ENCODE data around the gene STIMATE. TPM values are rescaled to one million over a fixed set of nuclear protein-coding genes. Genes with fewer than 3 reads are reported as not detected.

STIMATE gene
- polyA plus RNA-seq, 3 donors: 8.9 to 49.9 (median 11.7) TPM

DNA sequence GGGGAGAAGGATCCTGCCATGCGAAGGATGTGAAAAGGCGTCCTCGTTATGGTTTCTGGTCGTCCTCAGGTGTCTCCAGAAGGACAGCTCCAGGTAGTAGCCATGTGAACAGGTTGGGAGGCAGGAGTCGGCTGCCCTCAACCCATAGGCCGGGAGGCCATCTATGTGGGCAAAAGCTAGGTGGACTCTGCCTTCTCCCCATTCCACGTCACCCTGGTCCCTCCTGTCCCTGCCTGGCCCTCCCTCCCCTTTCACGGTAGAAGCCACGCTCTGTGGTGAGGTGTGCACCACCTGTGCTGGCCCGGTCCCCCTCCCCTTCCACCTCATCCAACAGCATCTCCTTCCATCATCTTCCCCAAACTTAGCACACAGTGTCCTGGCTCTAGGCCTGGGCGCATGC is 86.4 kb downstream of the STIMATE start:
- TF ChIP-seq, protein P1, sequence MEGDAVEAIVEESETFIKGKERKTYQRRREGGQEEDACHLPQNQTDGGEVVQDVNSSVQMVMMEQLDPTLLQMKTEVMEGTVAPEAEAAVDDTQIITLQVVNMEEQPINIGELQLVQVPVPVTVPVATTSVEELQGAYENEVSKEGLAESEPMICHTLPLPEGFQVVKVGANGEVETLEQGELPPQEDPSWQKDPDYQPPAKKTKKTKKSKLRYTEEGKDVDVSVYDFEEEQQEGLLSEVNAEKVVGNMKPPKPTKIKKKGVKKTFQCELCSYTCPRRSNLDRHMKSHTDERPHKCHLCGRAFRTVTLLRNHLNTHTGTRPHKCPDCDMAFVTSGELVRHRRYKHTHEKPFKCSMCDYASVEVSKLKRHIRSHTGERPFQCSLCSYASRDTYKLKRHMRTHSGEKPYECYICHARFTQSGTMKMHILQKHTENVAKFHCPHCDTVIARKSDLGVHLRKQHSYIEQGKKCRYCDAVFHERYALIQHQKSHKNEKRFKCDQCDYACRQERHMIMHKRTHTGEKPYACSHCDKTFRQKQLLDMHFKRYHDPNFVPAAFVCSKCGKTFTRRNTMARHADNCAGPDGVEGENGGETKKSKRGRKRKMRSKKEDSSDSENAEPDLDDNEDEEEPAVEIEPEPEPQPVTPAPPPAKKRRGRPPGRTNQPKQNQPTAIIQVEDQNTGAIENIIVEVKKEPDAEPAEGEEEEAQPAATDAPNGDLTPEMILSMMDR (IDR thresholded peaks at IDR 0.05): no peak
- H3K9ac ChIP-seq (ENCODE audit: insufficient read depth, low read length, poor library complexity, severe bottlenecking): no peak overlapping the region
- H4K20me1 ChIP-seq (ENCODE audit: insufficient read depth, low read length): no peaks in the 10 kb centered on the region
- no peak overlapping the region for H3K27ac ChIP-seq (ENCODE audit: low read depth in 1 of 2, low read length in 2 of 2)
- intact Hi-C loops (cut with micrococcal nuclease): no loop called here
- H2AFZ ChIP-seq (ENCODE audit: insufficient read depth, low read depth, low read length, poor library complexity, severe bottlenecking): no peak overlapping the region
- 85% methylated on average over 6 of the region's 11 CpGs for WGBS (ENCODE audit: insufficient coverage)
- Mint-ChIP-seq H3K4me3 (no peak overlapping the region), H3K27me3 (ENCODE audit: low read depth in 3 of 3) (peaks cover 0 to 7% (median 2%) of the 10 kb centered on the region in 3 donors), H3K27ac (peak overlapping the region in 1 of 7 donors; percentile 60), H3K36me3 (no peaks in the 10 kb centered on the region), H3K4me1 (peaks cover 5% of the 10 kb centered on the region), H3K9me3 (no peaks in the 10 kb centered on the region)
- no peaks in the 10 kb centered on the region for H3K27me3 ChIP-seq (ENCODE audit: control insufficient read depth in 2 of 2, insufficient read depth in 2 of 2, low read length in 2 of 2)
- no peak for DNase-seq
- H3K36me3 ChIP-seq (replicated peaks in 1 of 2; ENCODE audit: control insufficient read depth in 1 of 2, insufficient read depth in 2 of 2, low read length in 2 of 2): no peaks in the 10 kb centered on the region
- no peak overlapping the region for H3K4me2 ChIP-seq (replicated peaks; ENCODE audit: extremely low read depth, low read length, poor library complexity, severe bottlenecking)
- H3K4me3 ChIP-seq (replicated peaks in 1 of 3; ENCODE audit: low read depth in 2 of 3, low read length in 3 of 3): no peak overlapping the region
- no peaks in the 10 kb centered on the region for H3K79me2 ChIP-seq (ENCODE audit: insufficient read depth, low read length)
- no peaks in the 10 kb centered on the region for H3K4me1 ChIP-seq (ENCODE audit: control insufficient read depth in 1 of 2, insufficient read depth in 2 of 2, low read length in 2 of 2)
- H3K9me3 ChIP-seq (replicated peaks in 1 of 2; ENCODE audit: control insufficient read depth in 1 of 2, insufficient read depth in 1 of 2, low read length in 2 of 2): no peaks in the 10 kb centered on the region

DNA sequence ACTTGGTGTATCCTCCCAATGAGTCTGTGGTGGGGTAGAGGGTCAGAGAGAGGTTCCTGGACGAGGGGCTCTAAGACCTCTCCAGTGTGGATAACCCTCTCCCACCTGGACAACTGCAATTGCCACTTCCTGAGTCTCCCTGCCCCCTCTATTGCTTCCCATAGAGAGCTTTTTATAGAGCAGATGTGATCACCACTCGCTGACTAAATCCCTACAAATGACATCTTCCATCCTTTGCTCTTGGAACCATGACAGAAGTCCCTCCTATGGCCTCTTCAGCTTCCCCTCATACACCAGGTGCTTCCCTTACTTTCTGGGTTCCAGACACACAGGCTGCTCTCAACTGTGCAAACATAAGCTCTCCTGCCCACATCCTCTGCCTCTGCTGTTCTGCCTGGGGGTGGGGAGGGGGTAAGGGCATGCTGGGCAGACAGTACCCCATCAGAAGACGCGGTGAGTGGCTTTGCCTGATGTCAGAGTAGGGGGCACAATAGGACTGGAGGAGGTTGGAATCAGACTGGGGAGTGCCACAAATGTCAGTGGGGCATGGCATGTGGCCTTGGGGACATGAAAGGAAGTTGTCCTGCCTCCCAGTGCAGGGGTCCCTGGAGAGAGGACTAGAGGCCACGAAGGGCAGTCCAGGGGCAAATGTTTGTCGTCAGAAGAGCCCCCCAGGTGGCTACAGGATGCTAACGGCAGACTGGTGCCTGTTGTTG is 87.5 kb downstream of the STIMATE start:
- TF ChIP-seq, protein P1 (IDR thresholded peaks at IDR 0.05): no peak
- no peak for DNase-seq
- no peaks in the 10 kb centered on the region for H3K4me1 ChIP-seq (ENCODE audit: control insufficient read depth in 1 of 2, insufficient read depth in 2 of 2, low read length in 2 of 2)
- H3K9me3 ChIP-seq (replicated peaks in 1 of 2; ENCODE audit: control insufficient read depth in 1 of 2, insufficient read depth in 1 of 2, low read length in 2 of 2): no peaks in the 10 kb centered on the region
- H3K36me3 Mint-ChIP-seq: no peaks in the 10 kb centered on the region
- H3K79me2 ChIP-seq (ENCODE audit: insufficient read depth, low read length): no peaks in the 10 kb centered on the region
- peaks cover 5% of the 10 kb centered on the region for H3K4me1 Mint-ChIP-seq
- H3K27me3 ChIP-seq (ENCODE audit: control insufficient read depth in 2 of 2, insufficient read depth in 2 of 2, low read length in 2 of 2): no peaks in the 10 kb centered on the region
- H3K27me3 Mint-ChIP-seq (ENCODE audit: low read depth in 3 of 3): peaks cover 0 to 7% (median 2%) of the 10 kb centered on the region in 3 donors
- no peak overlapping the region for H3K4me3 ChIP-seq (replicated peaks in 1 of 3; ENCODE audit: low read depth in 2 of 3, low read length in 3 of 3)
- no peak overlapping the region for H3K4me3 Mint-ChIP-seq
- intact Hi-C loops (cut with micrococcal nuclease): no loop called here
- no peak overlapping the region for H3K4me2 ChIP-seq (replicated peaks; ENCODE audit: extremely low read depth, low read length, poor library complexity, severe bottlenecking)
- H3K9me3 Mint-ChIP-seq: no peaks in the 10 kb centered on the region
- H4K20me1 ChIP-seq (ENCODE audit: insufficient read depth, low read length): no peaks in the 10 kb centered on the region
- H3K27ac ChIP-seq (ENCODE audit: low read depth in 1 of 2, low read length in 2 of 2): no peak overlapping the region
- 46% methylated on average over 6 of the region's 7 CpGs for WGBS (ENCODE audit: insufficient coverage)
- no peak overlapping the region for H2AFZ ChIP-seq (ENCODE audit: insufficient read depth, low read depth, low read length, poor library complexity, severe bottlenecking)
- H3K27ac Mint-ChIP-seq: no peak overlapping the region
- no peaks in the 10 kb centered on the region for H3K36me3 ChIP-seq (replicated peaks in 1 of 2; ENCODE audit: control insufficient read depth in 1 of 2, insufficient read depth in 2 of 2, low read length in 2 of 2)
- no peak overlapping the region for H3K9ac ChIP-seq (ENCODE audit: insufficient read depth, low read length, poor library complexity, severe bottlenecking)
